A673 (cell line): ENCODE measurements around the gene TNKS2.

ENCODE experiments used
- CTCF ChIP-seq: fragments of 300-800, 200-600 bp; sonication (generic); conservative IDR thresholded peaks from 2 replicates; pipeline ENCODE4 v1.5.1; 2017; ENCODE audit warnings: low read depth, mild to moderate bottlenecking, antibody characterized with exemption, low read length, moderate library complexity, mixed read lengths
- EZH2 ChIP-seq: fragments of 200-600 bp; sonication (generic); IDR thresholded peaks from 2 replicates; pipeline ENCODE4 v1.6.1; 2017; ENCODE audit warnings: borderline replicate concordance, low read depth, mild to moderate bottlenecking, mixed read lengths, antibody characterized with exemption, low read length; ENCODE audit not compliant: poor library complexity, severe bottlenecking

GRCh38 chr10:91880310-91880709 lies 82.1 kb downstream of the TNKS2 start:
- TF ChIP-seq CTCF (no peak), EZH2 (no peak)
